ENCODE data around the gene DGLUCY.

- TF ChIP-seq CTCF (IDR thresholded peaks at IDR 0.05 in 8 of 11, conservative IDR thresholded peaks at IDR 0.05 in 3 of 11): no peak
- TF ChIP-seq POLR2A (IDR thresholded peaks at IDR 0.05): no peak
- TF ChIP-seq POLR2AphosphoS5 (IDR thresholded peaks at IDR 0.05): no peak
Measured at GRCh38 chr14:91238085-91238484, 124.2 kb downstream of the DGLUCY start.

Data from spleen (tissue), 7 donors.